ENCODE data around the gene DSCAML1.

DSCAML1 gene

DNA sequence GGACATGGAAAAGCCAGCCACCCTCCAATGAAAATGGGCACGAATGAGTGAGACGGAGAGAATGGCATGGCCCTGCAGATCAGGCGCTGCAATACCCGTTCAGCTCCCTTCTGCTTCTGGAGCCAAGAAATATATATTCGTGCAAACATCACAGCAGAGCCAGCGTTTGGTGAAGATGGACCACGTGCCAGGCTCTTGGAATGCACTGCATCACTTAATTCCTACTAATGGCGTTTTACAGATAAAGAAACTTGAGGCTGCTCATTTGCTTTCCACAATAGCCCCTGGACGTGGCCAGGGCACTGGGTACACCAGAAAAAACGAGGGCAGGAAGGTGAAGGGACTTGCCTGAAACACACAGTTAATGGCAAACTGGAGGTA, 29.2 kb upstream of the DSCAML1 start:
- ATAC-seq: no peak
- TF ChIP-seq TCF4 (CRISPR knock-in tag; IDR thresholded peaks at IDR 0.05; ENCODE audit: borderline replicate concordance): no peak
- TF ChIP-seq GLIS3 (CRISPR knock-in tag; IDR thresholded peaks at IDR 0.05): no peak
- TF ChIP-seq ISL1 (CRISPR knock-in tag; IDR thresholded peaks at IDR 0.05): no peak
- TF ChIP-seq ZNF70 (CRISPR knock-in tag; IDR thresholded peaks at IDR 0.05): no peak
- no peak for TF ChIP-seq ZC3H10 (CRISPR knock-in tag; IDR thresholded peaks at IDR 0.05)
- TF ChIP-seq, protein P1, sequence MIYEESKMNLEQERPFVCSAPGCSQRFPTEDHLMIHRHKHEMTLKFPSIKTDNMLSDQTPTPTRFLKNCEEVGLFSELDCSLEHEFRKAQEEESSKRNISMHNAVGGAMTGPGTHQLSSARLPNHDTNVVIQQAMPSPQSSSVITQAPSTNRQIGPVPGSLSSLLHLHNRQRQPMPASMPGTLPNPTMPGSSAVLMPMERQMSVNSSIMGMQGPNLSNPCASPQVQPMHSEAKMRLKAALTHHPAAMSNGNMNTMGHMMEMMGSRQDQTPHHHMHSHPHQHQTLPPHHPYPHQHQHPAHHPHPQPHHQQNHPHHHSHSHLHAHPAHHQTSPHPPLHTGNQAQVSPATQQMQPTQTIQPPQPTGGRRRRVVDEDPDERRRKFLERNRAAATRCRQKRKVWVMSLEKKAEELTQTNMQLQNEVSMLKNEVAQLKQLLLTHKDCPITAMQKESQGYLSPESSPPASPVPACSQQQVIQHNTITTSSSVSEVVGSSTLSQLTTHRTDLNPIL (CRISPR knock-in tag; IDR thresholded peaks at IDR 0.05; ENCODE audit: low read depth): no peak
- TF ChIP-seq, protein P2, sequence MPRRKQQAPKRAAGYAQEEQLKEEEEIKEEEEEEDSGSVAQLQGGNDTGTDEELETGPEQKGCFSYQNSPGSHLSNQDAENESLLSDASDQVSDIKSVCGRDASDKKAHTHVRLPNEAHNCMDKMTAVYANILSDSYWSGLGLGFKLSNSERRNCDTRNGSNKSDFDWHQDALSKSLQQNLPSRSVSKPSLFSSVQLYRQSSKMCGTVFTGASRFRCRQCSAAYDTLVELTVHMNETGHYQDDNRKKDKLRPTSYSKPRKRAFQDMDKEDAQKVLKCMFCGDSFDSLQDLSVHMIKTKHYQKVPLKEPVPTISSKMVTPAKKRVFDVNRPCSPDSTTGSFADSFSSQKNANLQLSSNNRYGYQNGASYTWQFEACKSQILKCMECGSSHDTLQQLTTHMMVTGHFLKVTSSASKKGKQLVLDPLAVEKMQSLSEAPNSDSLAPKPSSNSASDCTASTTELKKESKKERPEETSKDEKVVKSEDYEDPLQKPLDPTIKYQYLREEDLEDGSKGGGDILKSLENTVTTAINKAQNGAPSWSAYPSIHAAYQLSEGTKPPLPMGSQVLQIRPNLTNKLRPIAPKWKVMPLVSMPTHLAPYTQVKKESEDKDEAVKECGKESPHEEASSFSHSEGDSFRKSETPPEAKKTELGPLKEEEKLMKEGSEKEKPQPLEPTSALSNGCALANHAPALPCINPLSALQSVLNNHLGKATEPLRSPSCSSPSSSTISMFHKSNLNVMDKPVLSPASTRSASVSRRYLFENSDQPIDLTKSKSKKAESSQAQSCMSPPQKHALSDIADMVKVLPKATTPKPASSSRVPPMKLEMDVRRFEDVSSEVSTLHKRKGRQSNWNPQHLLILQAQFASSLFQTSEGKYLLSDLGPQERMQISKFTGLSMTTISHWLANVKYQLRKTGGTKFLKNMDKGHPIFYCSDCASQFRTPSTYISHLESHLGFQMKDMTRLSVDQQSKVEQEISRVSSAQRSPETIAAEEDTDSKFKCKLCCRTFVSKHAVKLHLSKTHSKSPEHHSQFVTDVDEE (CRISPR knock-in tag; IDR thresholded peaks at IDR 0.05): no peak
- no peak for TF ChIP-seq ZFP30 (CRISPR knock-in tag; IDR thresholded peaks at IDR 0.05)
- no peak for TF ChIP-seq PPARA (CRISPR knock-in tag; IDR thresholded peaks at IDR 0.05; ENCODE audit: borderline replicate concordance)
- no peak for TF ChIP-seq ZNF565 (CRISPR knock-in tag; conservative IDR thresholded peaks at IDR 0.05; ENCODE audit: low read depth)

DNA sequence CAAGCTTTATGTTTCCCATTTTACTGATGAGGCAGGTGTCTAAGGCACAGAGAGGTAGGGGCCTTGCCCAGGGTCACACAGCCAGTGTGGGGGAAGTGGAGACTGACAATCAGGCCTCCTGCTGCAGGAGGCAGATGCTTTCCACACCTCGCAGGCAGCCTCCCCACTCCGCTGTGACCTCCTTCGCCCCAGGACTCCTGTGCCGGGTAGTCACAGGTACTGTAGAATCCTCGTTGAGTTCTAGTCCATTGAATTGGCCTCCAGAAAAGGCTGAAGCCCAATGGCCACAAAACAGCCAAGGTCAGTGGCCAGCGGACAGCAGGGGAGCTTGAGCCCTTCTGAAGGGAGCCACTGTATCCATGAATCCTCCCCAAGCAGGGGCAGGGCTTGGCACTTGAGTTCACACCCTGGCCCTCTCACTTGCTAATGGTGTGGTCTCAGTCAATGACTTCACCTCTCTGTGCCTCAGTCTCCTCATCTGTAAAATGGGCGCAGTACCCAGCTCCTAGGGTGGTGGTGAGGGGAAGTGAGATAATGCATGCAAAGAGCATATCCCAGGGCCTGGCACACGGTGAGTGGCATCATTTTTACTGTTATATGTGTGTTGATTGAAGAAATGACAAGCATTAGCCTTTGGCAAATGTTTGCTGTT, 28.6 kb upstream of the DSCAML1 start:
- TF ChIP-seq, protein P2 (CRISPR knock-in tag; IDR thresholded peaks at IDR 0.05): no peak
- no peak for TF ChIP-seq PPARA (CRISPR knock-in tag; IDR thresholded peaks at IDR 0.05; ENCODE audit: borderline replicate concordance)
- no peak for TF ChIP-seq ZNF70 (CRISPR knock-in tag; IDR thresholded peaks at IDR 0.05)
- no peak for TF ChIP-seq ARNTL (CRISPR knock-in tag; IDR thresholded peaks at IDR 0.05; ENCODE audit: borderline replicate concordance, low read depth)
- TF ChIP-seq, protein P1 (CRISPR knock-in tag; IDR thresholded peaks at IDR 0.05; ENCODE audit: low read depth): no peak
- TF ChIP-seq OSR1 (CRISPR knock-in tag; IDR thresholded peaks at IDR 0.05): no peak
- TF ChIP-seq ZNF8 (CRISPR knock-in tag; IDR thresholded peaks at IDR 0.05): no peak
- TF ChIP-seq GLIS3 (CRISPR knock-in tag; IDR thresholded peaks at IDR 0.05): no peak
- TF ChIP-seq ZNF565 (CRISPR knock-in tag; conservative IDR thresholded peaks at IDR 0.05; ENCODE audit: low read depth): no peak
- no peak for TF ChIP-seq ZFP3 (CRISPR knock-in tag; IDR thresholded peaks at IDR 0.05)
- TF ChIP-seq, protein P3, sequence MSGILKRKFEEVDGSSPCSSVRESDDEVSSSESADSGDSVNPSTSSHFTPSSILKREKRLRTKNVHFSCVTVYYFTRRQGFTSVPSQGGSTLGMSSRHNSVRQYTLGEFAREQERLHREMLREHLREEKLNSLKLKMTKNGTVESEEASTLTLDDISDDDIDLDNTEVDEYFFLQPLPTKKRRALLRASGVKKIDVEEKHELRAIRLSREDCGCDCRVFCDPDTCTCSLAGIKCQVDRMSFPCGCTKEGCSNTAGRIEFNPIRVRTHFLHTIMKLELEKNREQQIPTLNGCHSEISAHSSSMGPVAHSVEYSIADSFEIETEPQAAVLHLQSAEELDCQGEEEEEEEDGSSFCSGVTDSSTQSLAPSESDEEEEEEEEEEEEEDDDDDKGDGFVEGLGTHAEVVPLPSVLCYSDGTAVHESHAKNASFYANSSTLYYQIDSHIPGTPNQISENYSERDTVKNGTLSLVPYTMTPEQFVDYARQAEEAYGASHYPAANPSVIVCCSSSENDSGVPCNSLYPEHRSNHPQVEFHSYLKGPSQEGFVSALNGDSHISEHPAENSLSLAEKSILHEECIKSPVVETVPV (CRISPR knock-in tag; IDR thresholded peaks at IDR 0.05): no peak
- no peak for TF ChIP-seq ESRRG (CRISPR knock-in tag; IDR thresholded peaks at IDR 0.05)
- TF ChIP-seq, protein P4, sequence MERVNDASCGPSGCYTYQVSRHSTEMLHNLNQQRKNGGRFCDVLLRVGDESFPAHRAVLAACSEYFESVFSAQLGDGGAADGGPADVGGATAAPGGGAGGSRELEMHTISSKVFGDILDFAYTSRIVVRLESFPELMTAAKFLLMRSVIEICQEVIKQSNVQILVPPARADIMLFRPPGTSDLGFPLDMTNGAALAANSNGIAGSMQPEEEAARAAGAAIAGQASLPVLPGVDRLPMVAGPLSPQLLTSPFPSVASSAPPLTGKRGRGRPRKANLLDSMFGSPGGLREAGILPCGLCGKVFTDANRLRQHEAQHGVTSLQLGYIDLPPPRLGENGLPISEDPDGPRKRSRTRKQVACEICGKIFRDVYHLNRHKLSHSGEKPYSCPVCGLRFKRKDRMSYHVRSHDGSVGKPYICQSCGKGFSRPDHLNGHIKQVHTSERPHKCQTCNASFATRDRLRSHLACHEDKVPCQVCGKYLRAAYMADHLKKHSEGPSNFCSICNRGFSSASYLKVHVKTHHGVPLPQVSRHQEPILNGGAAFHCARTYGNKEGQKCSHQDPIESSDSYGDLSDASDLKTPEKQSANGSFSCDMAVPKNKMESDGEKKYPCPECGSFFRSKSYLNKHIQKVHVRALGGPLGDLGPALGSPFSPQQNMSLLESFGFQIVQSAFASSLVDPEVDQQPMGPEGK (CRISPR knock-in tag; IDR thresholded peaks at IDR 0.05; ENCODE audit: borderline replicate concordance): no peak
- TF ChIP-seq ZFP30 (CRISPR knock-in tag; IDR thresholded peaks at IDR 0.05): no peak
- no peak for TF ChIP-seq CSDC2 (CRISPR knock-in tag; IDR thresholded peaks at IDR 0.05)
- TF ChIP-seq ISL1 (CRISPR knock-in tag; IDR thresholded peaks at IDR 0.05): no peak
- no peak for TF ChIP-seq ZC3H10 (CRISPR knock-in tag; IDR thresholded peaks at IDR 0.05)
- no peak for TF ChIP-seq SNAI2 (CRISPR knock-in tag; IDR thresholded peaks at IDR 0.05)
- TF ChIP-seq, protein P5, sequence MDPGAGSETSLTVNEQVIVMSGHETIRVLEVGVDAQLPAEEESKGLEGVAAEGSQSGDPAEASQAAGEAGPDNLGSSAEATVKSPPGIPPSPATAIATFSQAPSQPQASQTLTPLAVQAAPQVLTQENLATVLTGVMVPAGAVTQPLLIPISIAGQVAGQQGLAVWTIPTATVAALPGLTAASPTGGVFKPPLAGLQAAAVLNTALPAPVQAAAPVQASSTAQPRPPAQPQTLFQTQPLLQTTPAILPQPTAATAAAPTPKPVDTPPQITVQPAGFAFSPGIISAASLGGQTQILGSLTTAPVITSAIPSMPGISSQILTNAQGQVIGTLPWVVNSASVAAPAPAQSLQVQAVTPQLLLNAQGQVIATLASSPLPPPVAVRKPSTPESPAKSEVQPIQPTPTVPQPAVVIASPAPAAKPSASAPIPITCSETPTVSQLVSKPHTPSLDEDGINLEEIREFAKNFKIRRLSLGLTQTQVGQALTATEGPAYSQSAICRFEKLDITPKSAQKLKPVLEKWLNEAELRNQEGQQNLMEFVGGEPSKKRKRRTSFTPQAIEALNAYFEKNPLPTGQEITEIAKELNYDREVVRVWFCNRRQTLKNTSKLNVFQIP (CRISPR knock-in tag; IDR thresholded peaks at IDR 0.05; ENCODE audit: borderline replicate concordance, low read depth): no peak
- TF ChIP-seq RARB (CRISPR knock-in tag; IDR thresholded peaks at IDR 0.05): no peak
- ATAC-seq: no peak

Measured in SK-N-SH treated with all-trans-retinoic acid at 6 μM for 48 hours (cell line).